Ishikawa (cell line): Measurements from ENCODE around the gene ECSCR.

Source experiments
- CEBPB ChIP-seq: IDR thresholded peaks from 2 replicates; pipeline ENCODE4 v1.6.1; 2012
- CREB1 ChIP-seq: IDR thresholded peaks from 2 replicates; pipeline ENCODE4 v1.6.1; 2012; ENCODE audit warnings: low read depth
- EGR1 ChIP-seq: IDR thresholded peaks from 2 replicates; pipeline ENCODE4 v1.6.1; 2012
- EP300 ChIP-seq: IDR thresholded peaks from 2 replicates; pipeline ENCODE4 v1.6.1; 2012; ENCODE audit warnings: borderline replicate concordance
- FOXM1 ChIP-seq: IDR thresholded peaks from 2 replicates; pipeline ENCODE4 v1.6.1; 2012; ENCODE audit warnings: low read depth, borderline replicate concordance
- MAX ChIP-seq: IDR thresholded peaks from 2 replicates; pipeline ENCODE4 v1.6.1; 2012
- NFIC ChIP-seq: IDR thresholded peaks from 2 replicates; pipeline ENCODE4 v1.6.1; 2012
- RAD21 ChIP-seq: IDR thresholded peaks from 2 replicates; pipeline ENCODE4 v1.6.1; 2012; ENCODE audit warnings: low read depth
- REST ChIP-seq: IDR thresholded peaks from 2 replicates; pipeline ENCODE4 v1.6.1; 2012; ENCODE audit warnings: low read depth, mild to moderate bottlenecking
- TAF1 ChIP-seq: IDR thresholded peaks from 2 replicates; pipeline ENCODE4 v1.6.1; 2012; ENCODE audit warnings: low read depth, mild to moderate bottlenecking
- TCF12 ChIP-seq: IDR thresholded peaks from 2 replicates; pipeline ENCODE4 v1.6.1; 2012; ENCODE audit warnings: low read depth
- TEAD4 ChIP-seq: IDR thresholded peaks from 2 replicates; pipeline ENCODE4 v1.6.1; 2012
- USF1 ChIP-seq: IDR thresholded peaks from 2 replicates; pipeline ENCODE4 v1.6.1; 2012
- YY1 ChIP-seq: IDR thresholded peaks from 2 replicates; pipeline ENCODE4 v1.6.1; 2012; ENCODE audit warnings: low read depth
- ZBTB7A ChIP-seq: IDR thresholded peaks from 2 replicates; pipeline ENCODE4 v1.6.1; 2012; ENCODE audit warnings: low read depth

Gene ECSCR

GRCh38 chr5:139473565-139473964 is 11.0 kb upstream of the ECSCR start:
- no peak for TF ChIP-seq CREB1
- no peak for TF ChIP-seq ZBTB7A
- no peak for TF ChIP-seq REST
- TF ChIP-seq TCF12 = no peak
- no peak for TF ChIP-seq MAX
- TF ChIP-seq EP300 = no peak
- no peak for TF ChIP-seq EGR1
- TF ChIP-seq TAF1 = no peak
- no peak for TF ChIP-seq USF1
- no peak for TF ChIP-seq FOXM1
- no peak for TF ChIP-seq YY1

GRCh38 chr5:139473105-139473504 is 10.6 kb upstream of the ECSCR start:
- TF ChIP-seq RAD21 (no peak), CEBPB (no peak), YY1 (no peak), TCF12 (no peak), REST (no peak), EP300 (no peak), EGR1 (no peak), TEAD4 (no peak), NFIC (no peak), MAX (no peak), USF1 (no peak), ZBTB7A (no peak), TAF1 (no peak), FOXM1 (no peak), CREB1 (no peak)

- TF ChIP-seq EGR1 = no peak
- no peak for TF ChIP-seq CEBPB
- TF ChIP-seq FOXM1 = no peak
- no peak for TF ChIP-seq EP300
- TF ChIP-seq CREB1 = no peak
- no peak for TF ChIP-seq NFIC
- no peak for TF ChIP-seq TEAD4
- TF ChIP-seq TAF1 = no peak
- TF ChIP-seq TCF12 = no peak
- TF ChIP-seq RAD21 = no peak
- no peak for TF ChIP-seq YY1
- no peak for TF ChIP-seq REST
- no peak for TF ChIP-seq ZBTB7A
- no peak for TF ChIP-seq MAX
- no peak for TF ChIP-seq USF1
Measured at GRCh38 chr5:139472386-139473030, 10.0 kb upstream of the ECSCR start.

- TF ChIP-seq EP300 (no peak), YY1 (no peak)
Measured at GRCh38 chr5:139470821-139471300, 8.3 kb upstream of the ECSCR start, which contains the start of gene SMIM33. SMIM33 (plus strand) TSS chr5:139471004; CDS start chr5:139471122, 118 bp downstream.
